ENCODE results near the gene SEMA5A. TPM values are rescaled to one million over a fixed set of nuclear protein-coding genes. Genes with fewer than 3 reads are reported as not detected.

The SEMA5A gene
- polyA plus RNA-seq, 3 donors: not detected

DNA sequence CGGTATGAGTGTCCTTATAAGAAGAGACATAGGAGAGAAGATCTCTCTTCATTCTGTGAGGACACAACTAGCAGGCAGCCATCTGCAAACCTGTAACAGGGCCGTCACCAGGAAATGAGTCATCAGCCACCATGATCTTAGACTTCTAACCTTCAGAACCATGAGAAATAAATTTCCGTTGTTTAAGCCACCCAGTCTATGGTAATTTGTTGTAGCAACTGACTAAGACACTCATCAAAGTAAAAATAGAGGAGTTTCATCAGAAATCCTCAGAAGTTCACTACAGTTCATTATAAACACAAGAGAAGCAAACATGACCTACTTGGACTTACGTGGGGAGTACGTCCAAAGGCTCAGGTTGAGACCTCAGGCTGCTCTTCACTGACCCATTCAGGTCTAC, 357.7 kb downstream of the SEMA5A start:
- Histone ChIP-seq H3K79me2 (ENCODE audit: insufficient read depth, low read length) (no peaks in the 10 kb centered on the region), H2AFZ (ENCODE audit: insufficient read depth, low read depth, low read length, poor library complexity, severe bottlenecking) (no peak overlapping the region), H3K9me3 (replicated peaks in 1 of 2; ENCODE audit: control insufficient read depth in 1 of 2, insufficient read depth in 1 of 2, low read length in 2 of 2) (no peaks in the 10 kb centered on the region), H4K20me1 (ENCODE audit: insufficient read depth, low read length) (no peaks in the 10 kb centered on the region), H3K4me2 (replicated peaks; ENCODE audit: extremely low read depth, low read length, poor library complexity, severe bottlenecking) (no peak overlapping the region), H3K27me3 (ENCODE audit: control insufficient read depth in 2 of 2, insufficient read depth in 2 of 2, low read length in 2 of 2) (no peaks in the 10 kb centered on the region), H3K4me3 (replicated peaks in 1 of 3; ENCODE audit: low read depth in 2 of 3, low read length in 3 of 3) (no peak overlapping the region), H3K36me3 (replicated peaks in 1 of 2; ENCODE audit: control insufficient read depth in 1 of 2, insufficient read depth in 2 of 2, low read length in 2 of 2) (no peaks in the 10 kb centered on the region), H3K4me1 (ENCODE audit: control insufficient read depth in 1 of 2, insufficient read depth in 2 of 2, low read length in 2 of 2) (no peaks in the 10 kb centered on the region), H3K27ac (ENCODE audit: low read depth in 1 of 2, low read length in 2 of 2) (no peak overlapping the region), H3K9ac (ENCODE audit: insufficient read depth, low read length, poor library complexity, severe bottlenecking) (no peak overlapping the region)
- Mint-ChIP-seq H3K4me3 (no peak overlapping the region), H3K9me3 (peaks cover 0 to 3% (median 0%) of the 10 kb centered on the region in 7 donors), H3K4me1 (no peaks in the 10 kb centered on the region), H3K27ac (no peak overlapping the region), H3K27me3 (ENCODE audit: low read depth in 3 of 3) (peaks cover 0 to 6% (median 2%) of the 10 kb centered on the region in 3 donors), H3K36me3 (no peaks in the 10 kb centered on the region)
- 79% methylated on average over 2 of the region's 5 CpGs for WGBS (ENCODE audit: insufficient coverage)
- intact Hi-C loops (cut with micrococcal nuclease): no loop called here
- no peak for DNase-seq
- no peak for TF ChIP-seq CTCF (IDR thresholded peaks at IDR 0.05)

GRCh38 chr5:9187614-9188013, 358.3 kb downstream of the SEMA5A start:
- 100% methylated on average over 3 of the region's 5 CpGs for WGBS (ENCODE audit: insufficient coverage)
- Histone ChIP-seq H3K4me3 (replicated peaks in 1 of 3; ENCODE audit: low read depth in 2 of 3, low read length in 3 of 3) (no peak overlapping the region), H2AFZ (ENCODE audit: insufficient read depth, low read depth, low read length, poor library complexity, severe bottlenecking) (no peak overlapping the region), H3K9me3 (replicated peaks in 1 of 2; ENCODE audit: control insufficient read depth in 1 of 2, insufficient read depth in 1 of 2, low read length in 2 of 2) (no peaks in the 10 kb centered on the region), H3K9ac (ENCODE audit: insufficient read depth, low read length, poor library complexity, severe bottlenecking) (no peak overlapping the region), H3K27ac (ENCODE audit: low read depth in 1 of 2, low read length in 2 of 2) (no peak overlapping the region), H3K27me3 (ENCODE audit: control insufficient read depth in 2 of 2, insufficient read depth in 2 of 2, low read length in 2 of 2) (no peaks in the 10 kb centered on the region), H4K20me1 (ENCODE audit: insufficient read depth, low read length) (no peaks in the 10 kb centered on the region), H3K79me2 (ENCODE audit: insufficient read depth, low read length) (no peaks in the 10 kb centered on the region), H3K36me3 (replicated peaks in 1 of 2; ENCODE audit: control insufficient read depth in 1 of 2, insufficient read depth in 2 of 2, low read length in 2 of 2) (no peaks in the 10 kb centered on the region), H3K4me2 (replicated peaks; ENCODE audit: extremely low read depth, low read length, poor library complexity, severe bottlenecking) (no peak overlapping the region), H3K4me1 (ENCODE audit: control insufficient read depth in 1 of 2, insufficient read depth in 2 of 2, low read length in 2 of 2) (no peaks in the 10 kb centered on the region)
- Mint-ChIP-seq H3K27ac (no peak overlapping the region), H3K4me3 (no peak overlapping the region), H3K27me3 (ENCODE audit: low read depth in 3 of 3) (peaks cover 0 to 6% (median 2%) of the 10 kb centered on the region in 3 donors), H3K36me3 (no peaks in the 10 kb centered on the region), H3K4me1 (no peaks in the 10 kb centered on the region), H3K9me3 (peaks cover 0 to 4% (median 0%) of the 10 kb centered on the region in 7 donors)
- no peak for DNase-seq
- intact Hi-C loops (cut with micrococcal nuclease): no loop called here
- TF ChIP-seq CTCF (IDR thresholded peaks at IDR 0.05): no peak
